ELR (cell line): ENCODE measurements around the gene RAMP1.
A peak's percentile ranks its signal among the peaks of the same experiment; 100 is the strongest.
"Not testable (repeated sequence)": the region's sequence is repeated elsewhere in the genome, so short reads cannot be mapped to it uniquely, and the experiment has no call there.

Source experiments
- DNase-seq: peaks from one replicate; pipeline ENCODE4 v3.0.0-alpha.2; 2015; ENCODE audit warnings: low read depth

The RAMP1 gene

DNA sequence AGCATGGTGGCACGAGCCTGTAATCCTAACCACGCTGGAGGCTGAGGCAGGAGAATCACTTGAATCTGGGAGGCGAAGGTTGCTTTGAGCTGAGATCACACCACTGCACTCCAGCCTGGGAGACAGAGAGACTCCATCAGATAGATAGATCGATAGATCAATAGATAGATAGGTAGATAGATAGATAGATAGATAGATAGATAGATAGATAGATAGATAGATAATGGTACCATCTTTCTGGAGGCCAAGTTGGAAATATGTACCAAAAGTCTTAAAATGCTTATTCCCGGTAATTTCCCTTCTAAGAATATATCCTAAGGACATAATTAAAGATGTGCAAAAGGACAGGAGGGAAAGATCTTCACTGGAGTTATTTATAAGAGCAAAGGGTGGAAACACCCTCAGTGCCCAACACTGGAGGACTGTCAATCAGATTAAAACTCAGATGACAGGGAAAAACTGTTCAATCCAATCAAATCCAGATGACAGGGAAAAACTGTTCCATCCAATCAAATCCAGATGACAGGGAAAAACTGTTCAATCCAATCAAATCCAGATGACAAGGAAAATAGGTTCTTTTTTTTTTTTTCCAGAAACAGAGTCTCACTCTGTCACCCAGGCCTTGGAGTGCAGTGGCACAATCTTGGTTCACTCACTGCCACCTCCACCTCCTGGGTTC, 58.4 kb downstream of the RAMP1 start:
- no peak for DNase-seq

GRCh38 chr2:237919593-237919992, 60.2 kb downstream of the RAMP1 start:
- no peak for DNase-seq

- peak; percentile 58 for DNase-seq
Observed at GRCh38 chr2:237920673-237921072, 61.2 kb downstream of the RAMP1 start.

- DNase-seq: no peak
Observed at GRCh38 chr2:237921967-237922492, 62.6 kb downstream of the RAMP1 start.

DNA sequence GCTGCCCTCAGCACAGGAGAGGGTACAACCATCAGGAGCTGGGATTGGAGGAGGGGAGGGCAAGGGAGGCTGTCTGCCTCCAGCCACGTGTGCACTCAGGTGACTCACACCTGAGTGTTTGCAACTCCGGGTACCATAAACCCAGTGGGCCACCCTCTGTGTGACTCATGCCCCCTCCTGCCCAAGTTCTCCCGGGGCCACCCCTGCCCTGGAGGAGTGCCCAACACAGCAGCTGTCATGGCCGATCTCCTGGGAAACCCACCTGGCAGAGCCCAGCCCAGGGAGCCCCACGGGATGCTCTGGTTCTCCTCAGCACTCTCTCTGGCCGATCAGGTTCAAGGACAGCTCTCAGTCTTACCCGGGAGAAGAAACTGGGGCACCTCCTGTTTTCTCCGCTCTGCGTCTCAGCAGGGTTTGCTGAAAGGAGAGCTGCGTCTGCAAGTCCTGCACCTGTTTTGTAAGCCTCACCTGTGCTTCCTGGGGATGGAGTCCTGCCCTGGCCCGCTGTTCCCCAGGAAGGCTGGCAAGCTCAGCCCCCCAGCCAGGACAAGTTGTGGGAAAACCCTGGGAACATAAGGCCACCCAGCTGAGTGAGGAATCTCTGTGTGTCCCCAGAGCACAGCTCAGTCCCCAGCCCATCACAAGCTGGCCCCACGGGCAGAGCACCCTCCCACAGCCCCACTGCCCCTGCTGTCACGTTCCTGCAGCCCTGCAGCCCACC, 63.4 kb downstream of the RAMP1 start:
- peak; percentile 35 for DNase-seq

- DNase-seq: peak; percentile 78
Observed at GRCh38 chr2:237923481-237924163, 64.2 kb downstream of the RAMP1 start.

DNA sequence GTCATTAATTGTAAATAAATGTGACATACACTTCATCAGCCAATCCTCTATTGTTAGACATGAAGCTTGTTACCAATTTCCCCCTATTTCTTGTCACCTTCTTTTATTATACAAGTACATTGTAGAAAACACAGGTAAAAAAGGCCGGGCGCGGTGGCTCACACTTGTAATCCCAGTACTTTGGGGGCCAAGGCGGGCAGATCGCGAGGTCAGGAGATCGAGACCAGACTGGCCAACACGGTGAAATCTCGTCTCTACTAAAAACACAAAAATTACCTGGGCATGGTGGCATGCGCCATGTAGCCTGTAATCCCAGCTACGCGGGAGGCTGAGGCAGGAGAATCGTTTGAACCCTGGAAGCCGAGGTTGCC, 64.7 kb downstream of the RAMP1 start:
- no peak for DNase-seq

DNA sequence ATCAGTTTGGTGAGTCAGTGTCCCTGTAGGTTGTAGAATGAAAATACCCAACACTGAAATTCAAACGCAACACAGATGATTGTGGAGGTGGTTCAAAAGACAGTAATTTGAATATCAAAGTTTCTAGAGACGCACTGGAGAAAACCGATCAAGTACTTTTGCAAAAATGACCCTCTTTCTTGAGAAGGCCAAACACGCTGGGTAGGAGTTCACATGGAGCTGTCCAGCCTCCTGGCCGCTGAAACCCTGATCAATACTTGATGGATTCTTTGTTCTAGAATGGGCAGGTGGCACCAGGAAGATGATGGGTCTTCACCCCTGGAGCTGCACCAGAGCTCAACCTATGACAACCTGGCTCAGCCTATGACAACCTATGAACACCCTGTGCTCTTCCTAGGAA, 67.7 kb downstream of the RAMP1 start:
- peak; percentile 13 for DNase-seq

DNA sequence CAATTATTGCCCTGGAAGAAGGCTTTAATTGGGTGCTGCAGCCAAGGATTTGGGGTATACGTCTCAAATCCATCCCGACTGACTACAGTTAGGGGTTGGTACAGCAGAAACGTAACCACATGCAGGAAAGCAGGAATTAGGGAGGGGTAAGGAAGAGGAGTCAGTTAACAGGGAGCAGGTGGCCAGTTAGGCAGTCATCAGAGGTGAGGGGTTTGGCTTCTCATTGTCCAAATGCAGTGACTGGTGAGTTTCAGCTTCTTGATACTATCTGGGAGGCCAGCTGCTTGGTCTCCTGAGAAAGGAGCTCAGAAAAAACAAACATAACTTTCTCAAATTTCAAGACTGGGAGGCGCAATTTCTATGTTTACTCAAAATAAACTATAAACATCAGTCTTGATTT, 68.6 kb downstream of the RAMP1 start:
- DNase-seq: no peak

DNA sequence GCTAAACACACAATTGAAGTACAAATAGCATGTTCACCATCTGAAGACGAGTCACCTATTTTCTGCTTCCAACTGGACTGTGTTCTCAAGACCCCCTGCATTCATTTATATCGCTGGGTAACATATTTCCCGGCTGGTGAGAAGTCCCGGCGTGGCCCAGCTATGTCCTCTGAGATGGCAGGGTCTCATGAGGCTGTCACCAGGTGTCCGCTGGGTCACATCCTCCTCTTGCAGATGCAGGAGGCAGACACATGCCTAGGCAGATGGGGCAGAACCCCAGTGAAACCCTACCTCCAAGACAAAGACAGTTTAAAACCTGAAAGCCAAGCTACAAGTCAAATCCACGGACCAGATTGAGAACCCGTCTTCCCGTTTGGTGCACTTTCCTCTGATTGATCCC, 70.6 kb downstream of the RAMP1 start:
- DNase-seq: no peak

- DNase-seq: no peak
Observed at GRCh38 chr2:237931205-237931721, 71.8 kb downstream of the RAMP1 start.

DNA sequence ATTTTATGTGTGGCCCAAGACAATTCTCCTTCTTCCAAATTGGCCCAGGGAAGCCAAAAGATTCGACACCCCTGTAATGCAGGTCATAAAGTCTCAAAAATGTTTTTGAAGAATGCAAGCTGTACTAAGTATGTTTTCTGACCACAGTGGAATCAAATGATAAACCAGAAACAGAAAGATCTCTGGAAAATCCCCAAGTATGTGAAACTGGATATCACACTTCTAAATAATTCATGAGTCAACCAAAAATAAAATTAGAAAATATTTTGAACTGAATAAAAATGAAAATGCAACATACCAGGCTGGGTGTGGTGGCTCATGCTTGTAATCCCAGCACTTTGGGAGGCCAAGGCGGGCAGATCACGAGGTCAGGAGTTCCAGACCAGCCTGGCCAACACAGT, 73.3 kb downstream of the RAMP1 start:
- peak; percentile 19 for DNase-seq

DNA sequence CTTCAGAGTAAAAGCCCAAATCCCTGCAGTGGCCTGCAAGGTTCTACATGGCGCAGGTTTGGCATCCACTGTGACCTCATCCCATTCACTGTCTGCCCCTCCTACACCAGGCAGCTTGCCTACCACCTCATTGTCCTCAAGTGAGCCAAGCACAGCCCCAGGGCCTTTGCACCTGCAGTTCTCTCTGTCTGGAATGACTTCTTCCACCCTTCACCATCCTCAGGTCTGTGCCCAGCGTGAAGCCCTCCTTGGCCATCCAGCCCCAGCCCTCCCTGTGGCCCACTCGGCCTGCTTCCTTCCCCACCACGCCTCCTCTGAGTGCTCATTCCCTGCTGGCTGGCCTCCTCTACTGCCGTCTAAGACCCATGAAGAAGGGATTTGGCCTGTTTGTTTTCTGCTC, 74.8 kb downstream of the RAMP1 start:
- DNase-seq: no peak

GRCh38 chr2:237935740-237936452, 76.5 kb downstream of the RAMP1 start:
- DNase-seq: peak; percentile 20

- no peak for DNase-seq
Observed at GRCh38 chr2:237939251-237939650, 79.8 kb downstream of the RAMP1 start.

GRCh38 chr2:237940828-237941227, 81.4 kb downstream of the RAMP1 start:
- no peak for DNase-seq

GRCh38 chr2:237941239-237941638, 81.8 kb downstream of the RAMP1 start:
- no peak for DNase-seq

DNA sequence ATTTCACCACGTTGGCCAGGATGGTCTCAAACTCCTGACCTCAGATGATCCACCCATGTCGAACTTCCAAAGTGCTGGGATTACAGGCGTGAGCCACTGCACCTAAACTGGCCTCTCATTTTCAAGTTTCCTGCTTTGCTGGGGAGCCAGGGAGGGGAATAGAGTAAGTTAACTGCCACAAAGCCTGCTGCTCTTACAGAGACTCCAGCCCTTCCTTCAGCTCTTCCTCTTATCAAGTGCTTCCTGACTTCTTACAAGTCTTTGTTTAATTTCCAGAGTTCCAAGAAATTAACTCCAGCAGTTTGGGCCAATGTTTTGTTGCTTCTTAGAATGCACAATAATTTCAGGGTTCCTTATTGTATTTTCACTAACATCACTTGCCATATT, 83.1 kb downstream of the RAMP1 start:
- no peak for DNase-seq

DNA sequence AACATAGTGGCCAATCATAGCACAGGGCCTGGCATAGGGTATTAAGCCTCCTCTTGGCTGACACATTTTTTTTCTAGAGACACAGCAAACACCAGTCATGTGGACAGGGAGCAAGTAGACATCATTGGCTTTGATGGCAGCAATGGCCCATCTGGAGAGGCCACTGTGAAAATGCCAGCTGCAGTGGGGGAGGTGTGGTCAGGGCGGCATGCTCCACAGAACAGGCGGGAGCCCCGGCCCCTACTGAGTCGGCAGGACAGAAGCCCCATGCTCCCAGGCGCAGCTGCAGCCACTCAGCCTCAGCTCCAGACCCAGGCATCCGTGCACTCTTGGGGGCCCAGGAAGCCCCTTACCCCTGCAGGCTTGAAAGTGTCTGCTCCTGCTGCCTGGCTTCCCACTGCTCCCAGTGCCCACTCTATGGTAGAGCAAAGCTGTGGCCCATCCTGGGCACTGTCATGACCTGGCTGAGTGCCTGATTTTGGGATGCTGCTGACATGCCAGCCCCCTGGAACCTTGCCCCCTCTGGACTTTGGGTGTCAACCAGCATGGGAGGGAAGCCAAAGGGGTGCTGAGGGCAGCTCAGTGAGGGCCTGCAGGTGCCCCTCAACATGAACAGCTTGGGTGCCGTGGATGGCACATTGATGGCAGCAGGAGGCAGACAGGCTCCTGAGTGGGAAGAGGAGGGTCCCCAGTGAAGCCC, 84.1 kb downstream of the RAMP1 start:
- no peak for DNase-seq

GRCh38 chr2:237944302-237944701, 84.9 kb downstream of the RAMP1 start:
- DNase-seq: no peak

GRCh38 chr2:237946423-237946822, 87.0 kb downstream of the RAMP1 start:
- DNase-seq: no peak

GRCh38 chr2:237951354-237951753, 91.9 kb downstream of the RAMP1 start:
- not testable (repeated sequence) for DNase-seq
